SK-N-SH treated with all-trans-retinoic acid at 6 μM for 48 hours (cell line): Measurements from ENCODE around the gene FOXP3.
A peak's percentile ranks its signal among the peaks of the same experiment; 100 is the strongest.

Experiments used
- ATAC-seq: fragments of 200-7000 bp; cut with Tn5 transposase; 3 replicates; pipeline ENCODE4 v1.9.1; 2020; ENCODE audit warnings: mild to moderate bottlenecking, moderate library complexity
- BACH2 ChIP-seq: fragments of 250-450 bp; sonication (Bioruptor Pico); IDR thresholded peaks from 2 replicates; pipeline ENCODE4 v1.9.0; 2021; ENCODE audit warnings: mild to moderate bottlenecking, borderline replicate concordance
- CSDC2 ChIP-seq: fragments of 250-450 bp; sonication (Bioruptor Pico); IDR thresholded peaks from 2 replicates; pipeline ENCODE4 v1.5.0; 2020; ENCODE audit warnings: mild to moderate bottlenecking, moderate library complexity
- CSRNP3 ChIP-seq: fragments of 250-450 bp; sonication (Bioruptor Pico); IDR thresholded peaks from 2 replicates; pipeline ENCODE4 v1.5.1; 2021; ENCODE audit warnings: mild to moderate bottlenecking, moderate library complexity
- ESRRG ChIP-seq: fragments of 250-450 bp; sonication (Bioruptor Pico); IDR thresholded peaks from 2 replicates; pipeline ENCODE4 v1.6.1; 2021; ENCODE audit warnings: mild to moderate bottlenecking
- GLIS3 ChIP-seq: fragments of 250-450 bp; sonication (Bioruptor Pico); IDR thresholded peaks from 2 replicates; pipeline ENCODE4 v1.5.0; 2020; ENCODE audit warnings: mild to moderate bottlenecking, moderate library complexity
- ISL1 ChIP-seq: fragments of 250-450 bp; sonication (Bioruptor Pico); IDR thresholded peaks from 2 replicates; pipeline ENCODE4 v2.1.2; 2022; ENCODE audit warnings: mild to moderate bottlenecking, moderate library complexity
- POU6F1 ChIP-seq: fragments of 250-450 bp; sonication (Bioruptor Pico); IDR thresholded peaks from 2 replicates; pipeline ENCODE4 v1.8.0; 2021; ENCODE audit warnings: low read depth, mild to moderate bottlenecking, moderate library complexity, borderline replicate concordance
- PPARA ChIP-seq: fragments of 250-450 bp; sonication (Bioruptor Pico); IDR thresholded peaks from 2 replicates; pipeline ENCODE4 v1.5.0; 2020; ENCODE audit warnings: mild to moderate bottlenecking, borderline replicate concordance
- RARB ChIP-seq: fragments of 250-450 bp; sonication (Bioruptor Pico); IDR thresholded peaks from 2 replicates; pipeline ENCODE4 v1.8.0; 2021; ENCODE audit warnings: mild to moderate bottlenecking, moderate library complexity
- TCF4 ChIP-seq: fragments of 250-450 bp; sonication (Bioruptor Pico); IDR thresholded peaks from 2 replicates; pipeline ENCODE4 v1.8.0; 2021; ENCODE audit warnings: mild to moderate bottlenecking, moderate library complexity, borderline replicate concordance
- TOX ChIP-seq: fragments of 250-450 bp; sonication (Bioruptor Pico); IDR thresholded peaks from 2 replicates; pipeline ENCODE4 v1.8.0; 2021; ENCODE audit warnings: mild to moderate bottlenecking, moderate library complexity, borderline replicate concordance
- ZC3H10 ChIP-seq: fragments of 250-450 bp; sonication (Bioruptor Pico); IDR thresholded peaks from 2 replicates; pipeline ENCODE4 v1.5.1; 2021; ENCODE audit warnings: mild to moderate bottlenecking, moderate library complexity
- ZFP3 ChIP-seq: fragments of 250-450 bp; sonication (Bioruptor Pico); IDR thresholded peaks from 2 replicates; pipeline ENCODE4 v1.5.0; 2020; ENCODE audit warnings: mild to moderate bottlenecking, moderate library complexity
- ZFP30 ChIP-seq: fragments of 450-650 bp; formaldehyde crosslinking; IDR thresholded peaks from 2 replicates; pipeline ENCODE4 v1.5.0; 2022; ENCODE audit warnings: mild to moderate bottlenecking, moderate library complexity
- ZNF565 ChIP-seq: fragments of 450-650 bp; formaldehyde crosslinking; conservative IDR thresholded peaks from 2 replicates; pipeline ENCODE4 v1.5.0; 2020; ENCODE audit warnings: low read depth, mild to moderate bottlenecking, moderate library complexity
- ZNF70 ChIP-seq: fragments of 450-650 bp; formaldehyde crosslinking; IDR thresholded peaks from 2 replicates; pipeline ENCODE4 v1.5.0; 2020; ENCODE audit warnings: mild to moderate bottlenecking, moderate library complexity
- ZNF8 ChIP-seq: fragments of 450-650 bp; formaldehyde crosslinking; IDR thresholded peaks from 2 replicates; pipeline ENCODE4 v1.5.0; 2020; ENCODE audit warnings: mild to moderate bottlenecking, moderate library complexity
- TF ChIP-seq, protein P1 (sequence below): fragments of 250-450 bp; sonication (Bioruptor Pico); IDR thresholded peaks from 2 replicates; pipeline ENCODE4 v1.8.0; 2020; ENCODE audit warnings: mild to moderate bottlenecking, moderate library complexity, borderline replicate concordance
- TF ChIP-seq, protein P2 (sequence below): fragments of 250-450 bp; sonication (Bioruptor Pico); IDR thresholded peaks from 2 replicates; pipeline ENCODE4 v1.5.0; 2020; ENCODE audit warnings: mild to moderate bottlenecking, moderate library complexity

Gene FOXP3

GRCh38 chrX:49286136-49286535 is 21.6 kb upstream of the FOXP3 start (continued):
- TF ChIP-seq, protein P1, sequence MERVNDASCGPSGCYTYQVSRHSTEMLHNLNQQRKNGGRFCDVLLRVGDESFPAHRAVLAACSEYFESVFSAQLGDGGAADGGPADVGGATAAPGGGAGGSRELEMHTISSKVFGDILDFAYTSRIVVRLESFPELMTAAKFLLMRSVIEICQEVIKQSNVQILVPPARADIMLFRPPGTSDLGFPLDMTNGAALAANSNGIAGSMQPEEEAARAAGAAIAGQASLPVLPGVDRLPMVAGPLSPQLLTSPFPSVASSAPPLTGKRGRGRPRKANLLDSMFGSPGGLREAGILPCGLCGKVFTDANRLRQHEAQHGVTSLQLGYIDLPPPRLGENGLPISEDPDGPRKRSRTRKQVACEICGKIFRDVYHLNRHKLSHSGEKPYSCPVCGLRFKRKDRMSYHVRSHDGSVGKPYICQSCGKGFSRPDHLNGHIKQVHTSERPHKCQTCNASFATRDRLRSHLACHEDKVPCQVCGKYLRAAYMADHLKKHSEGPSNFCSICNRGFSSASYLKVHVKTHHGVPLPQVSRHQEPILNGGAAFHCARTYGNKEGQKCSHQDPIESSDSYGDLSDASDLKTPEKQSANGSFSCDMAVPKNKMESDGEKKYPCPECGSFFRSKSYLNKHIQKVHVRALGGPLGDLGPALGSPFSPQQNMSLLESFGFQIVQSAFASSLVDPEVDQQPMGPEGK (CRISPR knock-in tag), result no peak
- TF ChIP-seq ZNF565 (CRISPR knock-in tag), result no peak
- TF ChIP-seq ZNF8 (CRISPR knock-in tag), result no peak

DNA sequence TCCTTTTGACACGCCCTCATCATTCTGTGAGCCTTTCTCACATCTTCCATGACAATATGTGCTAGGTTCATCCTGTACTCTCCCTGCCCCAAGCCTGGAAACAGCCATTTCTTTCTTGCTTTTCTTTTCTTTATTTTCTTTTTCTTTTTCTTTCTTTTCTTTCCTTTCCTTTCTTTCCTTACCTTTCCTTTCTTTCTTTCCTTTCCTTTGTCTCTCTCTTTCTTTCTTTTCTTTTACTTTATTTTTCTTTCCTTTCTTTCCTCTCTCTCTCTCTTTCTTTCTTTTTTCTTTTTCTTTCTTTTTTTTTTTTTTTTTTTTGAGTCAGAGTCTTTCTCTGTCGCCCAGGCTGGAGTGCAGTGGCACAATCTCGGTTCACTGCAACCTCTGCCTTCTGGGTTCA is 19.7 kb upstream of the FOXP3 start:
- TF ChIP-seq TCF4 (CRISPR knock-in tag) (no peak), ESRRG (CRISPR knock-in tag) (no peak), CSDC2 (no peak), ZNF565 (CRISPR knock-in tag) (no peak), BACH2 (CRISPR knock-in tag) (no peak), CSRNP3 (no peak), ZFP3 (CRISPR knock-in tag) (no peak), POU6F1 (CRISPR knock-in tag) (no peak), ZNF8 (CRISPR knock-in tag) (no peak), PPARA (CRISPR knock-in tag) (no peak), GLIS3 (CRISPR knock-in tag) (no peak), ZC3H10 (CRISPR knock-in tag) (no peak)
- TF ChIP-seq, protein P1 (CRISPR knock-in tag), result no peak
- TF ChIP-seq, protein P2, sequence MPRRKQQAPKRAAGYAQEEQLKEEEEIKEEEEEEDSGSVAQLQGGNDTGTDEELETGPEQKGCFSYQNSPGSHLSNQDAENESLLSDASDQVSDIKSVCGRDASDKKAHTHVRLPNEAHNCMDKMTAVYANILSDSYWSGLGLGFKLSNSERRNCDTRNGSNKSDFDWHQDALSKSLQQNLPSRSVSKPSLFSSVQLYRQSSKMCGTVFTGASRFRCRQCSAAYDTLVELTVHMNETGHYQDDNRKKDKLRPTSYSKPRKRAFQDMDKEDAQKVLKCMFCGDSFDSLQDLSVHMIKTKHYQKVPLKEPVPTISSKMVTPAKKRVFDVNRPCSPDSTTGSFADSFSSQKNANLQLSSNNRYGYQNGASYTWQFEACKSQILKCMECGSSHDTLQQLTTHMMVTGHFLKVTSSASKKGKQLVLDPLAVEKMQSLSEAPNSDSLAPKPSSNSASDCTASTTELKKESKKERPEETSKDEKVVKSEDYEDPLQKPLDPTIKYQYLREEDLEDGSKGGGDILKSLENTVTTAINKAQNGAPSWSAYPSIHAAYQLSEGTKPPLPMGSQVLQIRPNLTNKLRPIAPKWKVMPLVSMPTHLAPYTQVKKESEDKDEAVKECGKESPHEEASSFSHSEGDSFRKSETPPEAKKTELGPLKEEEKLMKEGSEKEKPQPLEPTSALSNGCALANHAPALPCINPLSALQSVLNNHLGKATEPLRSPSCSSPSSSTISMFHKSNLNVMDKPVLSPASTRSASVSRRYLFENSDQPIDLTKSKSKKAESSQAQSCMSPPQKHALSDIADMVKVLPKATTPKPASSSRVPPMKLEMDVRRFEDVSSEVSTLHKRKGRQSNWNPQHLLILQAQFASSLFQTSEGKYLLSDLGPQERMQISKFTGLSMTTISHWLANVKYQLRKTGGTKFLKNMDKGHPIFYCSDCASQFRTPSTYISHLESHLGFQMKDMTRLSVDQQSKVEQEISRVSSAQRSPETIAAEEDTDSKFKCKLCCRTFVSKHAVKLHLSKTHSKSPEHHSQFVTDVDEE, result no peak
- no peak for ATAC-seq

DNA sequence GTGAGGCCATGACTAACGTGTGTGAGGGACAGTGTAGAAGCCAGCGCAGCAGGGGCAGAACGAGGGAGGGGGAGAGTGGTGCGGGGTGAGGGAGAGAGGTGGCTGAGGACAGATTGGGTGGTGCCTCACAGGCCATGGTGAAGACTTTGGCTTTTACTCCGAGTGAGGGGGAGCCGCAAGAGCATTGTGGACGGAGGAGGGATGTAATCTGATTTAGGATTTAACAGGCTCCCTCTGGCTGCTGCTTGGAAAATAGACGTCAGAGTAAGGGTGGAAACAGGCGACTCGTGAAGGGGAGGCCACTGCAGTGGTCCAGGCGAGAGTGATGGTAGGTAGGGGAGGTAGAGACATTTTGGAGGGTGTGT is 18.1 kb upstream of the FOXP3 start:
- ATAC-seq, result peak; percentile 85
- TF ChIP-seq TOX (CRISPR knock-in tag) (no peak), CSDC2 (no peak), ZNF8 (CRISPR knock-in tag) (no peak), ISL1 (CRISPR knock-in tag) (no peak), ESRRG (CRISPR knock-in tag) (no peak), ZFP30 (CRISPR knock-in tag) (no peak), RARB (CRISPR knock-in tag) (no peak), CSRNP3 (no peak), ZFP3 (CRISPR knock-in tag) (no peak), ZNF70 (no peak)
- TF ChIP-seq, protein P2, result no peak
